ENCODE results near the gene PDE1A.

DNA sequence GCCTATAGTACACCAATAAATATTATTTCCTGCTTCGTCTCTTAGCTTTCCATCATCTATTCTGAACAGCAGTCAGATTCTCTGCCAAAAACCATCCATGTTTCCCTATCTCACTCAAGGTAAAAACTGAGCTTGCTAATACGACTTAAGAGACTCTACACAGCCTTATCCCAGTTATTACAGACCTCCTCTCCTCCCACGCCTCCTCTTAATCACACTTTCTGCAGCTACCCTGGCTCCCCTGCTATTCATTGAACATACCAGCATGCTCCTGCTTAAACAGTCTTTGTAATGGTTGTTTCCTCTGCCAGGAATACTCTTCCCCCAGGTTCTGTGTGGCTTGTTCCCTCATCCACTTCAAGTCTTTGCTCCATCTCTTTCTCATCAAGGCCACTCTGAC, 81.5 kb downstream of the PDE1A start:
- TF ChIP-seq POLR2AphosphoS5 (IDR thresholded peaks at IDR 0.05) (no peak), POLR2A (IDR thresholded peaks at IDR 0.05) (no peak)
- TF ChIP-seq, protein P1, sequence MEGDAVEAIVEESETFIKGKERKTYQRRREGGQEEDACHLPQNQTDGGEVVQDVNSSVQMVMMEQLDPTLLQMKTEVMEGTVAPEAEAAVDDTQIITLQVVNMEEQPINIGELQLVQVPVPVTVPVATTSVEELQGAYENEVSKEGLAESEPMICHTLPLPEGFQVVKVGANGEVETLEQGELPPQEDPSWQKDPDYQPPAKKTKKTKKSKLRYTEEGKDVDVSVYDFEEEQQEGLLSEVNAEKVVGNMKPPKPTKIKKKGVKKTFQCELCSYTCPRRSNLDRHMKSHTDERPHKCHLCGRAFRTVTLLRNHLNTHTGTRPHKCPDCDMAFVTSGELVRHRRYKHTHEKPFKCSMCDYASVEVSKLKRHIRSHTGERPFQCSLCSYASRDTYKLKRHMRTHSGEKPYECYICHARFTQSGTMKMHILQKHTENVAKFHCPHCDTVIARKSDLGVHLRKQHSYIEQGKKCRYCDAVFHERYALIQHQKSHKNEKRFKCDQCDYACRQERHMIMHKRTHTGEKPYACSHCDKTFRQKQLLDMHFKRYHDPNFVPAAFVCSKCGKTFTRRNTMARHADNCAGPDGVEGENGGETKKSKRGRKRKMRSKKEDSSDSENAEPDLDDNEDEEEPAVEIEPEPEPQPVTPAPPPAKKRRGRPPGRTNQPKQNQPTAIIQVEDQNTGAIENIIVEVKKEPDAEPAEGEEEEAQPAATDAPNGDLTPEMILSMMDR (IDR thresholded peaks at IDR 0.05): no peak
